H1 (cell line): ENCODE data around the gene CLDN9. TPM values are rescaled to one million over a fixed set of nuclear protein-coding genes. Genes with fewer than 3 reads are reported as not detected.

Experiments
- CTCF ChIA-PET: fragments of 300-600 bp; sonication (Branson Sonifier 250); formaldehyde crosslinking; loops from one replicate; lab custom pipeline; 2021; ENCODE audit not compliant: partially characterized antibody; lab: Charles Lee
- POLR2A ChIA-PET: fragments of 300-600 bp; sonication (Branson Sonifier 250); formaldehyde crosslinking; loops from one replicate; lab custom pipeline; 2021; ENCODE audit warnings: inconsistent platforms; ENCODE audit not compliant: partially characterized antibody; lab: Charles Lee
- DNase-seq, 2 experiments: peaks; one replicate each; pipeline versions ENCODE4 v3.0.0 to v3.0.0-alpha.2; 2010 to 2022; ENCODE audit warnings: low spot score in 2 of 2, low read depth in 1 of 2, mixed read lengths in 1 of 2
- FAIRE-seq: peaks from 2 replicates; lab custom pipeline; 2011; peaks lifted over from hg19 to GRCh38; lab: Jason Lieb, UNC
- H2AFZ ChIP-seq: 2 replicates; pipeline ENCODE4 v1.8.1; 2012; ENCODE audit warnings: low read length, inconsistent platforms
- H2AK5ac ChIP-seq: 2 replicates; pipeline ENCODE4 v1.6.1; 2013; ENCODE audit warnings: low read depth, low read length
- H2BK120ac ChIP-seq: replicated peaks from 2 replicates; pipeline ENCODE3; 2013; ENCODE audit warnings: low read depth, low read length, inconsistent platforms
- H2BK12ac ChIP-seq: 2 replicates; pipeline ENCODE4 v1.6.1; 2013; ENCODE audit warnings: low read depth, low read length
- H2BK15ac ChIP-seq: 2 replicates; pipeline ENCODE4 v1.6.1; 2013; ENCODE audit warnings: low read length
- H2BK20ac ChIP-seq: 2 replicates; pipeline ENCODE4 v1.6.1; 2013; ENCODE audit warnings: low read length
- H2BK5ac ChIP-seq: 2 replicates; pipeline ENCODE4 v1.6.1; 2013; ENCODE audit warnings: low read depth, low read length
- H3K14ac ChIP-seq: 2 replicates; pipeline ENCODE4 v1.6.1; 2013; ENCODE audit warnings: inconsistent platforms; ENCODE audit not compliant: insufficient read length
- H3K18ac ChIP-seq: 2 replicates; pipeline ENCODE4 v1.6.1; 2013; ENCODE audit warnings: low read length; ENCODE audit errors: extremely low read depth
- H3K23ac ChIP-seq: 2 replicates; pipeline ENCODE4 v1.6.1; 2013; ENCODE audit warnings: inconsistent platforms; ENCODE audit not compliant: insufficient read length
- H3K23me2 ChIP-seq: 2 replicates; pipeline ENCODE4 v1.6.1; 2013; ENCODE audit warnings: low read depth, low read length
- H3K27ac ChIP-seq: 2 replicates; pipeline ENCODE4 v1.6.1; 2011; ENCODE audit warnings: low read depth, low read length, inconsistent platforms
- H3K27me3 ChIP-seq, 4 experiments: replicated peaks in 1 of 4; 1 replicate in 1 of 4; 2 replicates in 3 of 4; pipeline versions ENCODE4 v1.6.1 to v1.8.1; 2011 to 2013; ENCODE audit warnings: low read length in 3 of 4, mild to moderate bottlenecking in 3 of 4, inconsistent platforms in 2 of 4, mixed read lengths in 2 of 4, moderate library complexity in 1 of 4; ENCODE audit not compliant: control insufficient read depth in 3 of 4, insufficient read depth in 3 of 4; ENCODE audit errors: extremely low read depth in 1 of 4
- H3K36me3 ChIP-seq, 4 experiments: 2 replicates each; pipeline versions ENCODE4 v1.6.1 to v1.8.1; 2011 to 2013; ENCODE audit warnings: mild to moderate bottlenecking in 4 of 4, low read length in 3 of 4, moderate library complexity in 2 of 4, control low read depth in 1 of 4, inconsistent platforms in 1 of 4; ENCODE audit not compliant: insufficient read depth in 4 of 4, control insufficient read depth in 2 of 4
- H3K4ac ChIP-seq: replicated peaks from 2 replicates; pipeline ENCODE3; 2013; ENCODE audit warnings: low read length, low read depth, mixed read lengths, inconsistent platforms; ENCODE audit not compliant: insufficient read length
- H3K4me1 ChIP-seq, 4 experiments: replicated peaks in 1 of 4; 1 replicate in 1 of 4; 2 replicates in 3 of 4; pipeline versions ENCODE4 v1.6.1 to v1.8.1; 2011 to 2013; ENCODE audit warnings: low read length in 3 of 4, inconsistent platforms in 2 of 4, mixed read lengths in 1 of 4; ENCODE audit not compliant: insufficient read depth in 4 of 4, control insufficient read depth in 3 of 4
- H3K4me2 ChIP-seq, 2 experiments: 2 replicates each; pipeline versions ENCODE4 v1.6.1 to v1.8.1; 2011 to 2013; ENCODE audit warnings: low read depth in 2 of 2, low read length in 2 of 2, control low read depth in 1 of 2, inconsistent platforms in 1 of 2, mild to moderate bottlenecking in 1 of 2; ENCODE audit not compliant: insufficient read depth in 1 of 2
- H3K4me3 ChIP-seq, 4 experiments: fragments of 200-600, 300-600 bp in 1 of 4; sonication (generic), shearing (Covaris generic), sonication (Bioruptor Twin) in 1 of 4; 2 replicates each; pipeline versions ENCODE4 v1.5.1 to v1.8.1; 2011 to 2016; ENCODE audit warnings: low read length in 4 of 4, low read depth in 3 of 4, control low read depth in 2 of 4, inconsistent platforms in 2 of 4, mild to moderate bottlenecking in 2 of 4, mixed read lengths in 1 of 4, moderate library complexity in 1 of 4; ENCODE audit not compliant: insufficient read depth in 2 of 4; ENCODE audit errors: extremely low read depth in 1 of 4
- H3K56ac ChIP-seq: replicated peaks from 2 replicates; pipeline ENCODE3; 2013; ENCODE audit warnings: low read depth, mild to moderate bottlenecking, mixed read lengths, low read length, inconsistent platforms; ENCODE audit not compliant: insufficient read length
- H3K79me1 ChIP-seq: 2 replicates; pipeline ENCODE4 v1.6.1; 2013; ENCODE audit warnings: low read depth, low read length, control low read depth
- H3K79me2 ChIP-seq, 2 experiments: 2 replicates each; pipeline versions ENCODE4 v1.6.1 to v1.8.1; 2012 to 2013; ENCODE audit warnings: low read length in 2 of 2, mild to moderate bottlenecking in 2 of 2, inconsistent platforms in 1 of 2; ENCODE audit not compliant: insufficient read depth in 2 of 2, control insufficient read depth in 1 of 2
- H3K9ac ChIP-seq, 4 experiments: replicated peaks in 1 of 4; 1 replicate in 1 of 4; 2 replicates in 3 of 4; pipeline versions ENCODE4 v1.6.1 to v1.8.1; 2011 to 2013; ENCODE audit warnings: low read depth in 3 of 4, low read length in 3 of 4, control low read depth in 2 of 4, mild to moderate bottlenecking in 2 of 4, moderate library complexity in 2 of 4, inconsistent platforms in 1 of 4; ENCODE audit errors: extremely low read depth in 1 of 4
- H3K9me3 ChIP-seq, 2 experiments: 2 replicates each; pipeline versions ENCODE4 v1.6.1 to v1.8.1; 2012 to 2013; ENCODE audit warnings: mild to moderate bottlenecking in 2 of 2, moderate library complexity in 2 of 2, control low read depth in 1 of 2, inconsistent platforms in 1 of 2, low read depth in 1 of 2, low read length in 1 of 2, mixed read lengths in 1 of 2; ENCODE audit not compliant: insufficient read depth in 2 of 2
- H4K20me1 ChIP-seq, 2 experiments: replicated peaks in 1 of 2; 2 replicates each; pipeline versions ENCODE3 to v1.8.1; 2011 to 2013; ENCODE audit warnings: inconsistent platforms in 2 of 2, low read length in 2 of 2, mild to moderate bottlenecking in 1 of 2; ENCODE audit not compliant: insufficient read depth in 2 of 2, control insufficient read depth in 1 of 2
- H4K5ac ChIP-seq: 2 replicates; pipeline ENCODE4 v1.6.1; 2013; ENCODE audit warnings: low read length, low read depth, mixed read lengths, inconsistent platforms; ENCODE audit not compliant: insufficient read length
- H4K8ac ChIP-seq: 2 replicates; pipeline ENCODE4 v1.8.0; 2013; ENCODE audit warnings: mild to moderate bottlenecking, moderate library complexity, low read length, inconsistent platforms; ENCODE audit not compliant: insufficient read depth; ENCODE audit errors: extremely low read depth
- H4K91ac ChIP-seq: replicated peaks from 2 replicates; pipeline ENCODE3; 2013; ENCODE audit warnings: low read length, mixed read lengths, inconsistent platforms; ENCODE audit not compliant: insufficient read length
- ASH2L ChIP-seq: fragments of 200-600, 300-600 bp; sonication (generic); IDR thresholded peaks from one replicate; pipeline ENCODE4 v1.7.1; 2017; ENCODE audit warnings: low read length
- KDM5A ChIP-seq: fragments of 200-600 bp; IDR thresholded peaks from 2 replicates; pipeline ENCODE4 v1.7.1; 2012; ENCODE audit warnings: mild to moderate bottlenecking, low read length, inconsistent platforms, mixed read lengths
- RBBP5 ChIP-seq: IDR thresholded peaks from 2 replicates; pipeline ENCODE4 v1.7.1; 2012; ENCODE audit warnings: low read depth, mild to moderate bottlenecking, inconsistent platforms, low read length, moderate library complexity, borderline replicate concordance
- WGBS, 2 experiments: shearing (Covaris generic) in 1 of 2; methylation state at CpG; one replicate each; pipeline versions ENCODE4 v1.1.6 to v1.1.7; 2013 to 2015; ENCODE audit warnings: low lambda C conversion rate in 2 of 2, mixed read lengths in 2 of 2, inconsistent platforms in 1 of 2, low coverage in 1 of 2, missing lambda C conversion rate in 1 of 2; ENCODE audit not compliant: insufficient replicate concordance in 2 of 2, insufficient coverage in 1 of 2, insufficient read length in 1 of 2; ENCODE audit errors: extremely low coverage in 1 of 2, missing lambda C conversion rate in 1 of 2; 5-methylcytosine and 5-hydroxymethylcytosine counted together
- polyA plus RNA-seq, 7 experiments: library from polyadenylated mRNA; depleted of rRNA in 3 of 7; stranded (reverse) in 5 of 7; unstranded in 2 of 7; fragments of >200 nt in 5 of 7; fragments of 200-250 nt in 2 of 7; gene quantifications; 1 replicate in 5 of 7; 2 replicates in 1 of 7; 4 replicates in 1 of 7; pipeline versions ENCODE4 v1.2.1 to v1.2.3, GENCODE V29; 2011 to 2013; ENCODE audit warnings: missing spikeins in 2 of 7, mixed read lengths in 2 of 7
- total RNA-seq: library from RNA; stranded (reverse); fragmentation: NEBNext Ultra II Directional; extraction: Animal tissue kit (Norgen Biotek cat#: 25700); gene quantifications from 2 replicates; pipeline ENCODE4 v1.2.1, GENCODE V29; 2021

Gene CLDN9
- total and polyA plus RNA-seq, 2 of the 8 experiments (the other 6 are each of a cell fraction or from before 2014, with no cell fraction given) = 0.60 to 0.89 TPM

GRCh38 chr16:2981899-2982250, 30.8 kb upstream of the CLDN9 start:
- Histone ChIP-seq H3K79me1 (peaks cover 5% of the 10 kb centered on the region), H4K5ac (peak overlapping the region; percentile 78), H3K9ac (no peak overlapping the region; a peak in 3 of 7 replicates), H2BK15ac (peak overlapping the region; percentile 92; the same call in 1 of the 2 replicates), H2BK120ac (peak overlapping the region; percentile 68), H3K9me3 (no peaks in the 10 kb centered on the region), H3K23ac (no peak overlapping the region), H3K27ac (0 out of 2 replicates have a peak overlapping the region, but pooled peaks have one; percentile 28), H3K27me3 (no peaks in the 10 kb centered on the region; a peak in 1 of 7 replicates), H3K56ac (peak overlapping the region; percentile 54), H3K23me2 (peaks cover 12% of the 10 kb centered on the region; the same call in 1 of the 2 replicates), H3K4me1 (peaks cover 3 to 23% (median 14%) of the 10 kb centered on the region in 4 experiments), H3K4ac (peak overlapping the region; percentile 83), H4K8ac (peak overlapping the region; percentile 11), H3K18ac (peak overlapping the region; percentile 66), H4K91ac (peak overlapping the region; percentile 95), H3K4me2 (peak overlapping the region; percentile 38 to 93), H2AFZ (no peak overlapping the region), H2BK5ac (peak overlapping the region; percentile 97), H2AK5ac (peak overlapping the region; percentile 68; the same call in 1 of the 2 replicates), H2BK12ac (peak overlapping the region; percentile 86; the same call in 1 of the 2 replicates), H3K4me3 (peak overlapping the region; percentile 7 to 78 (median 11); a peak in 4 of 8 replicates), H3K14ac (no peak overlapping the region), H2BK20ac (peak overlapping the region; percentile 17), H3K36me3 (peaks cover 0 to 6% (median under 1%) of the 10 kb centered on the region in 4 experiments; a peak in 4 of 8 replicates), H4K20me1 (peaks cover 9 to 16% of the 10 kb centered on the region in 2 experiments), H3K79me2 (peaks cover 0 to 8% of the 10 kb centered on the region in 2 experiments; a peak in 2 of 4 replicates)
- no peak for FAIRE-seq
- ChIA-PET CTCF (interaction anchor here (0.7 to 3.7 kb wide), 12 partner anchors 10 to 214 kb away, joined by 3 to 27 read pairs (median 6); partner anchors contain the start of gene PAQR4), POLR2A (interaction anchor here (0.6 to 25.4 kb wide), 10 partner anchors 9 to 117 kb away, joined by 5 to 455 read pairs (median 18); partner anchors contain the start of genes CLDN6, HCFC1R1, KREMEN2 and PAQR4)
- peak; percentile 69 for TF ChIP-seq ASH2L
- TF ChIP-seq RBBP5 = 0 out of 2 replicates have a peak, but pooled peaks have one; percentile 47
- no peak for TF ChIP-seq KDM5A
- WGBS, 2 experiments = 24% methylated on average over 4 of the region's 4 CpGs; no CpG with 5 or more reads in 1 of the 2 experiments
- no peak for DNase-seq
